Subcutaneous adipose tissue (tissue), 4 donors: ENCODE data around the gene HMX1. TPM values are rescaled to one million over a fixed set of nuclear protein-coding genes. Genes with fewer than 3 reads are reported as not detected.

Experiments used
- CTCF ChIP-seq: fragments of 450-650 bp; IDR thresholded peaks from one replicate; pipeline ENCODE4 v1.5.1; 2016; ENCODE audit warnings: low read depth, mild to moderate bottlenecking, control low read depth, antibody characterized with exemption, moderate library complexity
- total RNA-seq, 4 donors: library from RNA; depleted of rRNA; stranded (reverse); fragments of >200 nt; gene quantifications; one replicate each; pipeline ENCODE4 v1.1.0, GENCODE V29; 2016

Gene HMX1
- total RNA-seq, 4 donors from 2014 or later: not detected

GRCh38 chr4:8869002-8869897 is 2.4 kb downstream of the HMX1 start:
- no peak for TF ChIP-seq CTCF

- TF ChIP-seq CTCF: no peak
These were observed 3.2 kb downstream of the HMX1 start for GRCh38 chr4:8868321-8869001.

GRCh38 chr4:8867624-8868320 is 3.9 kb downstream of the HMX1 start:
- no peak for TF ChIP-seq CTCF

GRCh38 chr4:8866828-8867623 is 4.6 kb downstream of the HMX1 start:
- TF ChIP-seq CTCF: no peak

GRCh38 chr4:8866421-8866820 is 5.2 kb downstream of the HMX1 start:
- TF ChIP-seq CTCF: no peak

- no peak for TF ChIP-seq CTCF
These were observed 5.8 kb downstream of the HMX1 start for GRCh38 chr4:8865681-8866310.
